GM19328 (cell line): ENCODE results near the gene DTHD1.

Source experiments
- ATAC-seq: cut with Tn5 transposase; IDR thresholded peaks from one replicate; pipeline ENCODE4 v1.9.1; 2021; ENCODE audit warnings: mild to moderate bottlenecking, moderate library complexity; ENCODE audit not compliant: unreplicated experiment

DTHD1 gene

DNA sequence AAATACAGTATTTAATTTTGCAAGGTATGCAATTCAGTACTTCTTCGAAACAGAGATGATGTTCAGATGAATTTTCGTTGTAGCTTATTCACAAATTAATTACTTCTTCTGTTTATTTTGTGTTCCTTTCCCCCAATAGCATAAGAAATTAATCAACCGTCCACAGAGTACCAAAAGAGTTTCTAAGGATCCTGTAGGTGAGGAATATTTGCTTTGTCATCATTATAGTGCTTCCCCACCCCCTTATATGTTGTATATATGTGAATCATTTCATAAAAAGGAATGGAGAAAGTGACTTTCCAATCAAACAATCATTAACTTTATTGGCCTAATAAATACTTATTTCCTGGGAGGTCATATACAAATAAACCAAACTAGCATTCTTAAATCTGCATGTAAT, 57.6 kb downstream of the DTHD1 start:
- no peak for ATAC-seq

DNA sequence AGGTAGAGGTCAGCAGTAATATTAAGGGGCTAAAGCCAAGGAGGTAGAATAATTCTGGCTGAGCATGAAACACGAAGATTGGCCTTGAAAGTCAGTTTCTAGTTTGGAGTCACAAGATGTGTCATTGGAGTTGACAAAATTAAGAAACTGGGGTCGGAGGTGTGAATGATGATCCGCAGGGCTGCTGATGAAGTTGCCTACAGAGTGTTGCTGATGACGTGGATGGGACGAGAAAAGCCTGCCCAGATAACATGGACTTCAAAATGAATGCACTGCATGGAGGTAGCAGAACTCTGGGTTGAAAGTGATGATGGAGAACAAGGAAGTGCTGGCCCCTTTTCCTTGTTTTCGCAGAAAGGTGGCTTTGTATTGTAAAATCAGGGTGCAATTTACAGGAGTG, 60.5 kb downstream of the DTHD1 start:
- ATAC-seq: no peak

DNA sequence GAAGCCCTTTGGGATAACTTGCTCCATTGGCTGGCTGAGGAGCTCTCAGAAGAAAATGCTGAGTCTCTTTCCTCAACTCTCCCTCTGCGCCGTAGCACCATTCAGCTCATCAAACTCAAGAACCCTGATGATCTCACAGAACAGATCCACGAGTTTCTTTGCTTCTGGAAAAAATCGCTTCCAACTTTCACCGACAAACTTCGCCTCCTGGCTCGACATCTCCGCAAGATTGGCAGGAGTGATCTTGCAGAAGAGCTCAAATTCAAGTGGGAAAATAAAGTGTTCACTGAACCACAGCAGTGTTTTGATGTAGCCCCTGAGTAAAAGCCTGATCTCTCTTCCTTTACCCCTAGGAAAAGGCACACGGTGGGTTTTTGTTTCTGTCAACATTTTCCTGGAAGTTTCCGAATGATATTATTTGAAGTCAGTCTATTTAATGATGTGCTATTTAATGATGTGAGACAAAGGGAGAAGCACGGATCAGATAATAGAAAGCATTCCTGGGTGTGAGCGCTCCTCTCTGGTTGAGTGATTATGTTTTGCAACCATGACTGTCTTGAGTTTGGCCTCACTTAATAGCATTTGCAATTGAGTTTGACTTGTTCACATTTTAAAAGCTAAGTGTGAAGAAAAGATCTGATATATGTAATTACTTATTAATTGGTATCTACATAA, 62.2 kb downstream of the DTHD1 start:
- ATAC-seq: no peak

DNA sequence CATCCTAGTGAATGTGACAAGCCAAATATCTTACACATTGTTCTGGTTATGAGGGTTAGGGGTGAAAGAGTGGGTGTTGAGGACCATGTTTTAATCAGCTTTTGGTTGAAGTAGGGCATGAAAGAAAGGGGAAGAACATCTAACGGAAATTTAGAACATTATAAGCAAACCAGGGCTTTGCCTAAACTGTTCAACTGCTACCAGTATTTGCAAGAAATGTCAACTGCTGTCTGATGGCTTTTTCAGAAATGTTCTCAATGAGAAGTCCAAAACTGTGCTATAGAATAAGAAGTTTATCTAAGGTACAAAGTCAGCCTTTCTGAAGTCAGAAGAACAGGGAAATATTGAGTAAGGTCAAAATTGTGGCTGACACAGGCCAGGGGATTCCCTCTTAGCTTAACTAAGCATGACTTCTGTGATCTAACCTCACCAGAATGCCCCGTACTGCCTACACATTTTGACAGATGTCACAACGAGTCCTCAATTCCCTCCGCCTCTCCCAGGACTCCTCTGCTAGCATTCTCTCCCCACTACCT, 67.1 kb downstream of the DTHD1 start:
- ATAC-seq: peak; percentile 79

DNA sequence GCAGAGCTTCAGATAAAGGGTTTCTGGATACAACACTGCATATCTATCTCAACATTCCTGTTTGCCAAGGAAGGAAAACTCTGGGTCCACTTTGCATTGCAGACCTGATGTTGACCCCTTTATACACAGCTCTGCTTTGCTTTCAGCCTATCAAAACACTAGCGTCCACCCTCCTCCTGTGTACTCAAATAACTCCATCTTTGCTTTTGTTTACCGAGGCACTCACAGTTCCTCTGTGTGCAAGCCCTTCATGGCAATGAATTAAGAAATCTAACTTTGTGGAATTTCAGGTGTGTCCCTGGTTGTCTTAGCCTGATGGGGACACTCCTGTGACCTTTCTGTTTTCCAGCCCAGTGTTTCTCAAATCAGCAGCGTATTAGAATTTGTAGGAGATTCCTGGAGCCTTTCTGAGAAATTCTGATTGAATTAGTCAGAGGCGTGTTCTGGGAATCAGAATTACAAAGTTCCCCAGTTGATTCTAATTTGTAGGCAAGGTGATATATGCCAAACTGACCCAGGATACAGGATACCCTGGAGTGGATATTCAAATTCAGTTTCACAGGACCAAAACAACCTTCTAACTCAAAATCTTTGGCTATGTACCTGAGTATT, 68.6 kb downstream of the DTHD1 start:
- ATAC-seq: no peak

DNA sequence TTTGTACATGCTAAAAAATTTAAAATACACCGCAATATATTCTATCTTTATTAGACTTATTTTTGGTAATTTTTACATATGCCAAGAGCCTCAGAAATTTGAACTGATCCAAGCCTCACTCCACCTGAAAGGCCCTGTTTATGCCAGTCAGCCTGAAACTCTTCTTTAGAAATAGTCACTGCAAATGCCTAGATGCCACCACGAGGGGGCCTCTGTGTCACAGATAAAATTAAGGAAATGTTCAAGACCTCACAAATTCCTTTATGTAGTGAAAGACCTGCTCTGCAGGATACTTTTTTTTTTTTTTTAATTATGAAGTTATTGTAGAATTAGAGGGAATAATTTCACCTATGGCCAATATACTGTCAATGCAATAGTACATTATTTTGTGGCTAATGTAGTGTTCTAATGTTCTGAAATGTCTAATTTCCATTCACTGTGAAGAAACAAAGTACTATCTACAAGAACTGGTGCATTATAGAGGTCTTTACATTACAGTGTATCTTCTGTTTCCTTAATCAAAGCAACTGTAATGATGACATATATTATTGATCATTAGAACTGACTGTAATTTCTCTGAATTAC, 69.8 kb downstream of the DTHD1 start:
- ATAC-seq: peak; percentile 43

DNA sequence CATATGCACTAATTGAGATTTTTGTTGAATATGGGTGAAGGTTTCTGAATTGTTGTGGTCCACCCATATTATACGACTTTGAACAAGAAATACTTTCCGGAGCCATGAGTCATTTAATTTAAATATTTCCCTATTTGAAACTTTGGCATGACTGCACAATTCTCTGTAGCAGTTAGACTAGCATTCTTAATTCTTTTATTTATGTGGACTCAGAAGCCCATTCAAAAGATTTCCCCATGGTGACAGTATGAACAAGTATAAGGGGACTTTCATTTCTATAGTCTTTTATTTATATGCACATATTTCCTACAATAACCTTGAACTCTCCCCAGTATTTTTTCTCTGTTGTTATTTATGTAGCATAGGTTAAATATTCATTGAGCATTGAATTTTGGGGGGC, 72.6 kb downstream of the DTHD1 start:
- ATAC-seq: no peak

DNA sequence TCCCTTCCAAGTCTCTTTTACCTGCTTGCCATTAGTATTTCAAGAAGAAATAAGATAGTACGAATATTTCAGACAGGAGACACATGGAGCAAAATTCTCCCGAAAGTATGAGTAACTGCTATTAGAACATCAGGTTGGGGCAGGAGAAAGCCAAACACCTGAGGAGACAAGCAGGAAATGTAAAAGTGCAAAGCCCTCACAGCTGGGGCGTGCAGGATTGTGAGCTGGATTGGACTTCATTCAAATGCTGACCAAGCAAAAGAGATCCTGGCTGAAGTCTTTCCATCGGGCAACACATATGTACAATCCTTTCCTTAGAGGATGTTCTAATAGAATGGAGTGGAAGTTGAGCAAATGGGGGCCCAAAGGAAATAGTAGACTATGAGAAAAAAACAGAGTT, 76.8 kb downstream of the DTHD1 start:
- no peak for ATAC-seq

DNA sequence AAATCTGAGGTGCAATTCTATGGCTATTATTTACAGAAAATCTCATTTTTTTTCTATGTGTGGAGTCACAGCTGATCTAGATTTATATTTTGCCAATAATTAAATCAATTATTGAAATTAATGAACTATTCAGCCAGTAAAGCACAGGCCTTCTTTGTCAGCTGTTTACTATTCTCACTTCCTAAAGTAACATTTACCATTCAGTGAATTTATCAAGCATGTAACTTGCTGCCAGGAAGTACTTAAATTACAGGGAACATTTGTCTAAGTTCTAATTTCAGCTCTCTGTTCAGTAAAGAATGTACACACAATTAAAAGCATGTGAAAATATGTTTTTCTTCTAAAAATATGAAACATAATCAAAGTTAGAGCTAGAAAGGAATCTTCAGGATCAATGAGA, 79.3 kb downstream of the DTHD1 start:
- no peak for ATAC-seq

DNA sequence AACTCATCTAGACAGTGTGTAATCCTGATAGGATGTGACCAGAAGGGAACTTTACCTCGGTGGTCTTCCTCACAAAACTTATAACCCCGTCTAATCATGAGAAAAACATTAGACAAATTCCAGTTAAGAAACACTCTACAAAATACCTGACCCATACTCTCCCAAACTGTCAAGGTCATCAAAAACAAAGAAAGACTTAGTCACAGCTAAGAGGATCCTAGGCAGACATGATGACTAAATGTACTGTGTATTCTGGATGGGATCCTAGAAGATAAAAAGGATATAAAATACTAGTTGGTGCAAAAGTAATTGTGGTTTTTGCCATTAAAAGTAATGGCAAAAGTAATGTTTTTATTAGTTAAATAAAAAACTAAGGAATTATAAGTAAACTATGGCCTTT, 81.6 kb downstream of the DTHD1 start:
- no peak for ATAC-seq

DNA sequence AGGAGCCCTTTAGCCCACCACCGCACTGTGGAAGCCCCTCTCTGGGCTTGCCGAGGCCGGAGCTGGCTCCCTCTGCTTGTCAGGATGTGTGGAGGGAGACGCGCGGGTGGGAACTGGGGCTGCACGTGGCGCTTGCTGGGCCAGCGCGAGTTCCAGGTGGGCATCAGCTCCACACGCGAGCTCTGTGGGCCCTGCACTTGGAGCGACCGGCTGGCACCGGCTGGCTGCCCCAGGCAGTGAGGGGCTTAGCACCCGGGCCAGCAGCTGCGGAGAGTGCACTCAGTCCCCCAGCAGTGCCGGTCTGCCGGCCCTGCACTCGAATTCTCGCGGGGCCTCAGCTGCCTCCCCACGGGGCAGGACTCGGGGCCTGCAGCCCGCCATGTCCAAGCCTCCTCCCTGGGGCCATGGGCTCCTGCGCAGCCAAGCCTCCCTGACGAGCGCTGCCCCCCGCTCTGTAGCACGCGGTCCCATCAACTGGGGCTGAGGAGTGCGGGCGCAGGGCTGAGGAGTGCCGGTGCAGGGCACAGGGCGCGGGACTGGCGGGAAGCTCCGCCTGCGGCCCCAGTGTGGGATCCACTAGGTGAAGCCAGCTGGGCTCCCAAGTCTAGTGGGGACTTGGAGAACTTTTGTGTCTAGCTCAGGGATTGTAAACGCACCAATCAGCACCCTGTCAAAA, 93.6 kb downstream of the DTHD1 start:
- ATAC-seq: no peak

DNA sequence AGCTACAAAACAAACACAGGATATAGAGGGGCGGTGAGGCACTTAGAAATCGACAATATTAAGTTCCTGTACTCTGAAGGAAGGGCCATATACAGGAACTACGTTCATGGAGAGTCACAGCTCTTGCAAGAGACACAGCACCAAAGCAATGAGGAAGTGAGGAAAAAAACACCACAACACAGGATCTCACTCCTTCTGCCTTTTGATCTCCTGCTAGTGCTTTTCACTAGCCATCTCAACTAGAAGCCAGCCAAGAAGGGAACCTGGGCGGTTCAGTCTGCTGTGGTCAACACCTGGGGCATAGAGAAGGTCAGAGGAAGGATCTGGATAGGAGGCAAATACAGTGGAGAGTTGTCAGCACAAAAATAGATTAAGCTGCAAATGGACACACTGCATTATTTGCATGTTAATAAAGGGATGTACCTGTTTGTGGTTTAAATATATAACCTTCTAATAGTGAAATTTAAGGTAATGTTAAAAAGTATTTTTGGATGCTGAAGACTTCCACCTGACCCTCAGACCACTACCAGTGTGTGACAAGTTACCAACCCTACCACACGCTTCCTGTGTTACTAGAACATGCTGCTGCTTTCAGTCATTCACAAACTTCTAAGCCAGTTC, 104.6 kb downstream of the DTHD1 start:
- peak; percentile 81 for ATAC-seq

DNA sequence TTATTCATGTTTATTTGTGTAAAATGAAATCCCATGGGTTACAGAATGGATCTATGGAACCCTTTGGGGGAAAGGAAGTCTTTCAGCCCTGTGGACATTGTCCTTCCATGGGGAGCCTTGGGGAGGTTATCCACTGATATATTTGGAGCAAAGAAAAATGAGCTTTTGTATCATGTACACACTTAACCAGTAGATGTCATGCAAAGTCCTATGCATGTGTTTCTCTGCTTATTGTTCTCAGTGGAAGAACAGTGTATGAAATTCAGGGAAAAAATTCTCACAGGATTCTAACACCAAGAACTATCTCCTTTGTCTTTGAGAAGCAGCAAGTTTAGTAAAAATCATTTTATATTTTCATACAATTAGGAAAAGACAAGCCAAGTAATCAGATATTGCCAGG, 105.3 kb downstream of the DTHD1 start:
- no peak for ATAC-seq

DNA sequence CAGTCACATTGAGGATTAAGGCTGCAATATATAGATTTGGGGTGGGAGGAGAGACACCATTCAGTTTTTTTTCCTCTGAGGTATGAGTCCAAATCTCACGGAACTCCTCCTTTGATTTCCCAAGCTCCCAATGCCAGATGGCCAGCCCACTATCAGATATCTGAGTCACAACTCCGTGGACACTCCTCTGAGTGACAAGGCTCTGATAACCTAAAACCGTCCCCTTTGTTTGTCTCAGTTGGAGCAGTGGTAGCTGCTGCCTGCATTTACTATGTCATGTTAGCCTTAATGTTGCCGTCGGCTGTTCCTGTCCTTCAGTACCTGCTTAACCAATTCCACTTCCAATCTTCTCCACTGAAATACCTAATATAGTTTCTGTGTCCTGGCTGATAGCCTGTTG, 107.3 kb downstream of the DTHD1 start:
- no peak for ATAC-seq

DNA sequence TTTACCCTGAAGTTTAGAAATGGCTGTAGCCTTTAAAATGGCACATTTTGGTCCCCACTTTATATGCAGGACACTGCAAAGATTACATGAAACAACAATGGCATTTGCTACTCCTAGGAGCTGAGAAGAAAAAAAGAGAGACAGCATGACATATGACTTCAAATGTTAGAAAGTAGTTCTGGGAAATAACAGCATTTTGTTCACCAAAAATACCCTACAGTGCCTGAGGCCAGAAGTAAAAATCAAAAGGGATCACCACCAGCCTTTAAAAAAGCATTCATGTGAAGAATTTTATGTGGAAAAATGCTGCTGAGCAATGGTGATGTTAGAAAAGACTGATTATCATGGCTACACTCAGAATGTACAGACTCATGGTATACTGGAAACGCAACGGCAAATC, 110.0 kb downstream of the DTHD1 start:
- ATAC-seq: no peak

DNA sequence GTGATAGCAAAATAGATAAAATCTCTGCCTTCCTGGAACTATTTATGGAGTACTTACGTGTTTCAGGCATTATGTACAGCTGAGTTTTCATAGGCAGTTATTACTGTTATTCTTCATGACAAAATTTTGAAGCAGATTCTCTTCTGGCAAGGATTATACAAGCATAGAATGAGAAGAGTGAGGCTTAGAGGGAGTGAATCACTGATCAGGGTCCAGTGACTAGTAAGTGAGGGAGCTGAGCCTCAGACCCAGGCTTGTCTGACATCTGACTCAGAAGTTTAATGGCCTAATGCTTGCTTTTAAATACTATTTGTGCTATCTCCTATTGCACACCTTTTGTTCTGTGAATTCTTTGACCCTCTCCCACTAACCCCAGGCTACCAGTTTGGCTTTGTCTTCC, 110.6 kb downstream of the DTHD1 start:
- ATAC-seq: no peak

DNA sequence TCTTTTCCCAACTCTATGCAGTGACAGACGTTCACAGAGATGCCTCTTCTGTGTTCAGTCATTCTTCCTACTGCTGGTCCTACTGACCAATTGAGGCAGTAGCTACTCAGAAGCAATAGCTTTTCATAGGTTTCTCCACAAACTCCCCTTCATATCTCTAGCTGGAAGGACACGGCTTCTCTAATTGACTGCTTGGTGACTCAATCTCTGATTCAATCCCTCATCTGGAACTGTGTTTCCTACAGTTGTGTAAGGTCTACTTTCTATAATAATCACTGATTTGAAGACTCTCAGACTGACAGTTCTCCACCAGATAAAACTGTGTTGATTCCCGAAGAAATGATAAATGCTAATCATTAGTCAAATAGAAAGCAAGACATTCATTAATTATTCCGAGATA, 111.5 kb downstream of the DTHD1 start:
- ATAC-seq: no peak
